ENCODE measurements around the gene SERPINB10.
"Not testable (repeated sequence)": the region's sequence is repeated elsewhere in the genome, so short reads cannot be mapped to it uniquely, and the experiment has no call there.

The SERPINB10 gene

DNA sequence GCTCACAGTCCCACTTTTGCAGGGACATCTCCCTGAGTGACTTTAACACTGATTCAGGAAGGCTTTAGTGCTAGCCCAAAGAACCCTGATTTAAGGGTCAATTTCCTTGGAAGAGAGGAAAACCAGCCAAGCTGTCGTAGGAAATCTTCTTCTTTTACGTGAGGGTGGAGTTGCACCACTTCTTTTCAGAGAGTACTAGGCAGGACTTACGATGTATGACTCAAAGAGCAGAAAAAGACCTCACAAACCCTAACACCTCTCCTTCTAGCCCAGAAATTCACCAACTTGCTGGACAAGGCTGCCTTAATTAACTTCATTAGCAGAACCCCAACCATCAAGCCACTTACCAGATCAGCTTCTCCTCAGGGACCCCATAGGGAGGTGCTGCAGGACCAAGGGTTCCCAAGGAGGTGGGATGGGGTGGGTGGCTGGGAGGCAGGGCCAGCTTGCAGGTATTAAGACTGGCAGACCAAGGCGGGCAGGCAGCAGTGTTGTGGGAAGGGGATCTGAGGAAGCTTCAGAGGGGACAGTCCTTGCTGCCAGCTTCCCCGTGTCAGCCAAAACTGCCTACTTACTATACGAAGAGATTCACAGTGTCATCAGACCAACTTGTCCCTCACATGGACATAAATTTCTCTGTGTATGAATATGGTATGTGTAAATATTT is 13.5 kb upstream of the SERPINB10 start:
- no peak for DNase-seq

DNA sequence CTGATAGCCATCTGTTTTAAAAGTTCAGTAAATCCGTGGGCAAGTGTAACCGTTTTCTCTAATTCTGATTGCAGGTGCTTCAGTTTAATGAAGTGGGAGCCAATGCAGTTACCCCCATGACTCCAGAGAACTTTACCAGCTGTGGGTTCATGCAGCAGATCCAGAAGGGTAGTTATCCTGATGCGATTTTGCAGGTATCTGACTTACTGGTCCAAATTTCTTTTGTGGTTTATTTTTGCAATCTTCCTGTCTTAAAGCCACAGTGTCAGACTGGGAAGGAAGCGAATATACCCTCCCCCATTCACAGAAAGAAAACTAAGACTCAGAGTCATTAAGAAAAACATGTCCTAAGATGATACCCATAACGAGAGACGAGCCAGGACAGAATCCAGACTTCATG is 12.6 kb upstream of the SERPINB10 start:
- DNase-seq = peak; percentile 32

DNA sequence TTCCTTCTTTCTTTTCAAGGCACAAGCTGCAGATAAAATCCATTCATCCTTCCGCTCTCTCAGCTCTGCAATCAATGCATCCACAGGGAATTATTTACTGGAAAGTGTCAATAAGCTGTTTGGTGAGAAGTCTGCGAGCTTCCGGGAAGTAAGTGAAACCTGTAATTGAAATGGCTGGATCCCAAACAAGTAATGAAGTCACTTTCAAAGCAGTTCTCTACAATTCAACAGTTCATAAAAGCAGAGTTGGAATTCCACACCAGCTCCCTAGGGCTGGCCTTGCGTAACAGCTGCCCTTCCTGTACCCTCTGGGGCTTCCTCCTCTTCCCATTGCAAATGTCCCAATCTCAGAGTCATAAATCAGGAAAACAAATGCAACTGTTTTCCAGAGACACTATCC is 10.7 kb upstream of the SERPINB10 start:
- no peak for DNase-seq

DNA sequence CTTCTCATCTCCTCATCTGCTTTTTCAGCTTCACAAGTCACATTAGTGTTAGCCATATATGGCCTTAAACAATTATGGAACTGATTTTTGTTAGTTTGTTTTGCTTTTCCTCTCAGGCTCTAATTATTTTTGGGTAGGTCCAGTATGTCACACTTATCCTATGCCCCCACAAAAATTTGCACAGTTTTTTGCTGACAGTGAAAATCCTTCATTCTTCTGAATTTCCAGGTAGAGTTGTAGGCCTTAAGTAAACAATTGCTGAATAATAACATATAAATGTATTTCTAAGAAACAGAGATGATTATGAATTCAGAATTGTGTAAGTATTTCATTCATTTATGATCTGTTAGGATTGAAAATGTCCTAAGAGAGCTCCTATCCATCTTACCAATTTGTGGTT is 8.6 kb upstream of the SERPINB10 start:
- DNase-seq = no peak

DNA sequence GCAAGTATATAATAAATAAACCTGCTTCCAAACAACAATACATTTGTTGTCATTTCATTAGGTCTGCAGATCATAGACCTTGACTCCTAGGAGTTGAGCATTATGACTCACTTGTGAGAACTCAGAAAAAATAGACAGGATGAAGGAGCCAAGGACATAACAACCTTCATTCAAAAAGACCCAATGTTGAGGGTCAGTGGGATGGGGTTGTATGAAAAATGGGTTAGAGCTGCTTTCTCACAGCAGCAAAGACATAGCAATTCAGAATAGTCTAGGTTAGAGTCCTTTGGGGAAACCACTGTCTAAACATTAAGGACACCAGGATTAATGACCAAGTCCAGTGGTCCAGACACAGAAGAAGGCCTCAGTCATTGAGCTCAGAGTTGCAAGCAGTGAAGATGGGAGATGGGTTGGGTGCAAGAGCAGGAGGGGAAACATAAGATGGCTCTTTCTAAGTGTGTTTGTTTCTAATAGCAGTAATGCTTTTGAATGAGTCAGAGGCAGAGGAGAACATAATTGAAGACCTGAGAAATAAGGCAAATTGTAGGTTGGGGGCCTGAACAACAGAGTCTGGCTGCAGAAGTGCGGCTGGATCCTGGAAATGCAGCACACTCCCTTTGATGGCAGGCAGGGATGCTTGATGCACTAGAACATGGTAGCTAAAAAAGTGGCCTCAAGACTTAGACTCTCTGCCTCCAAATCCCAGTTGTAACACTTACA is 3.7 kb upstream of the SERPINB10 start:
- no peak for DNase-seq

DNA sequence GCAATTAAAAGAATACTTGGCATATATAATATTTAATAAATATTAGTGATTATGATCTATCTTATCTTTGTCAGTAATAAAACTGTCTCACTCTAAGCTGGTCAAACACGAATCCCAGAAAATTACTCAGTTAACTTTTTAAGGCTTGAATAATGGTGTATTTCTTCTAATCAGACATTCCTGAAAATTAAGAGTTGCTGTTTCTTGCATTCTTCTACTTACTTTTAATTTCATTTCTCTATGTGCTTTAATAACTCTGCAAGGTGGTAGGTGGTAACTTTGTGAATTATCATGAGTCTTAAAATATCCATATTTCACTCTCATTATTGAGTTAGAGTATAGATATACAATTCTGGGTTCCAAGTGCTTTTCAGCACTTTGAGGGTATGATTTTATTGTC is 3.1 kb upstream of the SERPINB10 start:
- no peak for DNase-seq

DNA sequence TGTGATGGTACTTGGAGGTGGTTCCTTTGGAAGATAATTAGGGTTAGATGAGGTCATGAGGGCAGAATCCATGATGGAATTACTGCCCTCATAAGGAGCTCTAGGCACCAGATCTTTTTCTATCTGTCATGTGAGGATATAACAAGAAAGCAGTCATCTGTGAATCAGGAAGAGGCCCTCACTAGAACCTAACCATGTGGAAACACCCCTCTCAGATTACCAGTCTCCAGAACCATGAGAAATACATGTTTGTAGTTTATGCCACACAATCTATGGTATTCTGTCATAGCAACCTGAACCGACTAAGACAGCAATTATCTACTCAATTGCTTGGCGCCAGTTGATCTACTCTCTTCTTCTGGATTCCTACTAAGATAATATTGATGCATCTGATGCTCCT is 2.4 kb upstream of the SERPINB10 start:
- DNase-seq = no peak

DNA sequence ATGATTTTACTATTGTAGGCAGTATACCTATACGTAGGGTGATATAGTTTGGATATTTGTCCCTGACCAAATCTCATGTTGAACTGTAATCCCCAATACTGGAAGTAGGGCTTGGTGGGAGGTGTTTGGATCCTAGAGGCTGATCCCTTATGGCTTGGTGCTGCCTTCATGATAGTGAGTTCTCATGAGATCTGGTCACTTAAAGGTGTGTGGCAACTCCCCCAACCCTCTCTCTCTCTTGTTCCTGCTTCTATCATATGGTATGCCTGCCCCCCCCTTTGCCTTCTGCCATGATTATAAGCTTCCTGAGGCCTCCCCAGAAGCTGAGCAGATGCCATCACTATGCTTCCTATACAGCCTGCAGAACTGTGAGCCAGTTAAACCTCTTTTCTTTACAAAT is 1.7 kb upstream of the SERPINB10 start:
- DNase-seq = no peak

DNA sequence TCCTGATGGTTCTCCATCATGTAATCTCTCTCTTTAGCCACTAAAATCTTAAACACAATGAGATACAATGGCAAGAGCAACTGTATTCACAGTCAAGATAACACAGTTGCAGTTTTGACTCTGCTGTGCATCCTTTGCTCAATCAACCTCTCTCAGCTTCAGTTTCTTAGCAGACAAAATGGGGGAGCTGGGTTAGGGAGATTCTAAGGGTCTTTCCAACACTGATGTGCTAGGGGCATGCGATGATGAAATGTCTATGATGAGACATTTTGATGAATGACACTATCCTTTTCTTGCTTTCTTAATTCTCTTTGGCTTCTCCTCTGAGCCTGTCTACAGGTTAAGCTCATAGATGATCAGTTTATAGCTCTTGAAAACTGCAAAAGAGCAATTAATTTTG is 1.1 kb downstream of the SERPINB10 start:
- DNase-seq = no peak

DNA sequence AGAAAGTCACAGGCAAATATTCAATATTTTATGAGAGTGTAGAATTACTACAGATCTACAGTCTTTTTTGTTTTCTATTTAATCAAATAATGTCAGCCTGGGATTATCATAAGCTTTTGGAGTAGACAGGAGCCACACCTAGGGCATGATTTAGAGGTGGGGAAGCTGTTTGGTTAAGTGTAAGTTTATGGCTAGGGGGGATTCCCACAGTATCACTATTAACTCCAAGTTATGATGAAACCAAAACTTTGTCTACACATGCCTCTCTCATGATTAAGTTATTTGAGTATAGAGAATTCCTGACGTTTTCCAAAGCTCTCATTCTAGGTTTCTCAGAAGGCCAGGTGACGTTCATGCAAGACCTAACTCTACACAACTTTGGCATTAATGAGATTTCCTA is 2.1 kb downstream of the SERPINB10 start:
- no peak for DNase-seq

DNA sequence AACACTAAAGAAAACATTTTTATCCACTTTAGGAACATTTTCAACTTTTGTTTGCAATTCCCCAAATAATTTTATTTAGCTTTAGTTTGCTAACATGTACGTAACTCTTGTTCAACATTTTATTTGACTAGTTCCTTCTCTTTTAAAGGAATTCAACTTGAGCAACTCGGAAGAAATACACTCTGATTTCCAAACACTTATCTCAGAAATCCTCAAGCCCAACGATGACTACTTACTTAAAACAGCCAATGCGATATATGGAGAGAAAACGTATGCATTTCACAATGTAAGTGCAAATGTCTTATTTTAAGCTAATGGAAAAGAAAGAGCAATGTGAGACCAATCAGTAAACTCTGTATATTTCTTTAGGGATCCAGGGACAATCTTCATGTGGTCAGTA is 10.1 kb downstream of the SERPINB10 start:
- no peak for DNase-seq

DNA sequence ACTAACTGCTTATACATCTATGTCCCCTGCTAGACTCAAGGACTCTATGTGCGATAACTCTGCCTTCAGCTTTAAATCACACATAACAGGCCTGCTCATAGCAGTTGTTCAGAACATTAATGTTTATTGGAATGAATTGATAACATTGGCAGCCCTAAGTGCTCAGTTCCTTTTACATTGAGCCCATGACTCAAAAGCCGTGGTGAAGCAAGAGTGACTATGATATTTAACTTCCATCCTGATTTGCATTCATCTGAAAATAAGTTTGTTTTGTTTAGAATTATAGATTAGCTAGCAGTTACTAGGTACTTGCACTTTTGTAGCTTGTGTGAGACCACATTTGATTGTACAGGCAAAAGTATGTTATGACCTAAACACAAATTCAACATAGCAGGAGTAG is 14.3 kb downstream of the SERPINB10 start:
- DNase-seq = no peak

DNA sequence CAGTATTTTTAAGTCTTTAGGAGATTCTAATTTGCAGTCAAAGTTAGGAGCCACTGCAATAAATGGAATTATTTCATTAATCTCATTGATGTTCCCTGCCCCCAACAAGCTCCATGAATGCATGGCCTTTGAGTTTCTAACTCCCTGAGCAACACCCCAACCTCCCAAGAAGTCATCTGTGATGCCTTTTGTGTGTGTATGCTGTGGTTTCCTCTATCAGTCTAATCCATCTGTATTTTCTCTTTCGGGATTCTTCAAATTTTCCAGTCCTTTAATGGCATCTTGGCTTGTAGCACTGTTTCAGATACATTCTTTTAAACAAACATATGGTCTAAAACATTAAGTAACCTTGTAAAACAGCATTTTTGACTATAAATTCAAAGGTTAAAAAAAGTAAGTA is 16.8 kb downstream of the SERPINB10 start:
- no peak for DNase-seq

DNA sequence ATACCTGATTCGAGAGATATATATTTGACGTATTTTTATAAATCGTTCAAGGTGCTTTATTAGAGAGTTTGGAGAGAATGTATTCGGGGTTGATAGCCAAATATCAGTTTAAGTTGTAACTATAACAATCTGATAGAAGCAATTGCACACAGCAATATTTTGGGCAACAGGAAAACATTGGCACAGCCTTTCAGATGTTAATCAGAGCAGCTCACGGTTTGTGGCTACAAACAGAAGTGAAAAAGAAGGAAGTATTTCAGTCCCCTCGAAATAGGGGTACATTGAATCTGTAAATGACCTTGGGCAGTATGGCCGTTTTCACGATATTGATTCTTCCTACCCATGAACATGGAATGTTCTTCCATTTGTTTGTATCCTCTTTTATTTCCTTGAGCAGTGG is 20.6 kb downstream of the SERPINB10 start:
- DNase-seq = peak; percentile 74

DNA sequence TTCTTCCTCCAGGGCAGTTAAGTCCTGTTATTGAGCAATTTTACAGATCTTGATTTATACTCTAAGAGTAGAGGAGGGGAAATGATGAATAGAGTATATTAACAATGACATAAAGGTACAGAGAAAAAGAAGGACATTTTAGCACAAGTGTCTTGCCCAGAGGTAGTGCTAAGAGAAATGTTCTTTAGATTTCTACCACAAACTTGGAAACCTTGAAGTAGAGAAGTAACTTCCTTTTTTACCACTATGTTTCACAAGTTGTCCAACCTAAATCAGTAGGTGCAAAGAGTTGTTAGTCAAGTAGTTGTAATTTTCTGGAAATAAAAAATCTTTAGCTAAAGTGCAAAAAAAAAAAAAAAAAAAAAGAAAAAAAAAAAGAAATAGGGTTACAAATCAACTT is 21.6 kb downstream of the SERPINB10 start:
- peak; percentile 18 for DNase-seq

DNA sequence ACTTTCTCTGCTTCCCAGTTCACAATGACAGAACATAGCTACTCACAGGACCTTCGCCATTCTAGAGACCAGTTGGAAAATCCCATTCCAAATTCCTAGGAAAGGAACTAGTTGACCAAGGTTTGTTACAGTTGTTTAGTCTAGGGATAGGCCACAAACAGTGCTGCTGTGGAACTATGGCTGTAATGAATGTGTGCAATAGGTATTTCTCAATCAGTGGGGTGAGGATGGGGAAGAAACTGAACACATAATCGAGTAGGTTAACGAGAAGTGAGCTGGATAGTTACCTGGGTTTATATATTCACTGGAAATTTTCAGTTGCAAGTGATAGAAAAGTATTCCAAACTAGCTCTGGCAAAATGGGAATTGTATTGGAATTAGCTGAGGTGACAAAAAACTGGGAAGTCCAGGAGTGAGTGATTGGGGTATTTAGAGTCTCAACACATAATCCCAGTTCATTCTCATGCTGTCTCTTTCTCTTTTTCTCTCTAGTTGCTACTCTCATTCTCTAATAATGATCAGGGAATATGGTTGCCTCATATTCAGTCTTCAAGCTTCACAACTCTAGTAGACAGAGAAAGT is 23.1 kb downstream of the SERPINB10 start:
- DNase-seq = peak; percentile 35

DNA sequence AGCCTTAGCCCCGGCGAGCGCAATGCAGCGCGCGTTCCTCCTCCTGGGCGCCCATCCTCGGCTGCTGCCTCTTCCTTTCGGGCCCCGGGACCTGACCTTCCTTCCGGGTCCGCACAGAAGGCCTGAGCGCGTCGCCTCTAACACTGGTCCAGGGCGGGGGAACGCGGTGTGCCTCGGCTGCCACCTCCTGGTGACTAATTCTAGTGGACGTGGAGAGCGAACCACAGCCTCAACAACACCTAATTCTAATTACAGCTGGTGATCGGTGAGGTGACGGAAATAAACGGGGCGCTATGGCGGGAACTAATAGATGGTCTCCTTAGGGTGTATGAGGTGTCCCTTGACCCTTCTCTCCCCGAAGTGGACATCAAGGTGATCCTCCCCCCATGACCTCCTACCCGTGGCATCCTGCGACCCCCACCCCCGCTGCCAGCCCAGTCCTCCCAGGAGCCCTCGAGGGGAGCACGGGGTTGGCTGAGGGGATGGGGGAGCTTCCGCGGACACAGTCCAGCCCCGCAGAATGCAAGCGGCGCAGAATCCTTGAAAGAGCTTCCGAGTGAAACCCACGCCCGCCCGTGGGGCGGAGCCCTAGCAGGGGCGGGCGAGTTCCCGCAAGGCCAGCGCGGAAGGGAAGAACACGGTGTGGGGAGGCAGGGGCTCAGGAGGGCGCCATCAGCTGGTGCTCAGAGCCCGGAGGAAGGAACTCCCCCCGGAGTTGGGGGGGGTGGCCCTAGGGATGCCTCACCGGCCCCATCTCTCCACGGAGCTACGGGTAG is 28.6 kb downstream of the SERPINB10 start:
- peak; percentile 94 for DNase-seq

DNA sequence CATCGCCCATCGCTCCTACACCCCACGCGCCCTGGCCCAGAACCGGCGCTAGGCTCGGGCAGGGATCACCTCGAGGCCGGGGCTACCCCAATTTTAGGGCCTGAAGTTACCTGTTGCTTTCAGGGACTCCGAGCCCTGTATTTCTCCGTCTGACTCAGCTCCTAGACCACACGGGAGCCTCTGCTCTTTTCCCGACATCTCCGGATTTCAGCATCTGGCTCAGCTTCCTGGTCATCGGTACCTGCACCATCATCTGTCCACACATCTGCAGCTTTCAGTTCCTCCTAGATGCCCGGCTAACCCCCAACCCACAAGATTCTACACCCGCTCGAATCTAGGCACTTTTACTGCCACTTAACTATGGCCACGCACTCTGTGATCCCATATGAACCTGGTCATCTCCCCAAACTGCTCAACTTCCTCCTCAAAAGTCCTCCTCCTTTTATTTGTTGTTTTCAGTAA is 29.2 kb downstream of the SERPINB10 start:
- DNase-seq = no peak

DNA sequence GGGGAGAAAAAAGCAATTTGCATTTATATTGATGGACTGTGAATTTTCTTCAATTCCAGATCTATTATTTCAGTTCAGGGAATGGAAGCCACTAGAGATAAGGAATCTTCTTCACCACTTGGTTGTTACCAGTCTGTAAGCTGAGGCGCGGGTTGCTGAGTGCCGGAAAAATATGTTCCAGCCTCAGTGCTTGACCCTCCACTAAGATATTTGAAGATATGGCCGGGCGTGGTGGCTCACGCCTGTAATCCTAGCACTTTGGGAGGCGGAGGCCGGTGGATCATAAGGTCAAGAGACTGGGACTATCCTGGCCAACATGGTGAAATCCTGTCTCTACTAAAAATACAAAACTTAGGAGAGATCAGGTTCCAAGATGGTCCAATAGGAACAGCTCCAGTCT is 32.2 kb downstream of the SERPINB10 start:
- no peak for DNase-seq

DNA sequence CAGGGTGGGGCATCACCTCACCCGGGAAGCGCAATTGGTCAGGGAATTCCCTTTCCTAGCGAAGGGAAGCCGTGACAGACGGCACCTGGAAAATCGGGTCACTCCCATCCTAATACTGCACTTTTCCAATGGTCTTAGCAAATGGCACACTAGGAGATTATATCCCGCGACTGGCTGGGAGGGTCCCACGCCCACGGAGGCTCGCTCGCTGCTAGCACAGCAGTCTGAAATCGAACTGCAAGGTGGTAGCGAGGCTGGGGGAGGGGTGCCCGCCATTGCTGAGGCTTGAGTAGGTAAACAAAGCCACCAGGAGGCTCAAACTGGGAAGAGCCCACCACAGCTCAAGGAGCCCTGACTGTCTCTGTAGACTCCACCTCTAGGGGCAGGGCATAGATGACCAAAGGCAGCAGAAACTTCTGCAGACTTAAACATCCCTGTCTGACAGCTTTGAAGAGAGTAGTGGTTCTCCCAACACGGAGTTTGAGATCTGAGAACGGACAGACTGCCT is 32.8 kb downstream of the SERPINB10 start:
- not testable (repeated sequence) for DNase-seq

DNA sequence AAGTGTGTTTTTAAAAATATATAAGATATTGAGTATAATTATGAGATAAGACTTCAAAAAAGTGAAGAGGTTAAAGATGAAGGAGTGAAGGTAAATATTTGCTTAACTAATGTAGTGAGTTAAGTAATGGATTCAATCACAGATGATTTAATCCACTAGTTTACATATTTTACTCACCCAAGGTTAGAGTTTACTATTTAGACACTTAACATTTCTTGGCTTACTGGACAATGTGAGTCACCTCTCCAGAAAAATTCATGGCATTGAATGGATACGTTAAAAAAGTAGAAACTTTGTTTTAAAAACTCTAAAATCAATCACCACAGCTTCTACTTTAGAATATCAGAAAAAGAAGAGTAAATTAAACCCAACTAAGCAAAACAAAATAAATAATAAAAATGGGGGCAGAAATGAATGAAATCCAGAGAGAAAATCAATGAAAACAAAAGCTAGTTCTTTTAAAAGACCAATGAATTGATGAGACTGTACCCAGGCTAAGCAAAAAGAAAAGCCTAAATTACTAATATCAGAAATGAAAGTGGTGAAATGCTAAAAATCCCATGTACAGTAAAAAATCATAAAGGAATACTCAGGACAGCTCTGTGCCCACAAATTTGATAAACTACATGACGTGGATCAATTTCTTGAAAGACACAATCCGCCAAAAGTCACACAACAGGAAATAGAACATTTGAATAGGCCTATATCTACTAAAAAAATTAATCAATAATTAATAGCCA is 39.5 kb downstream of the SERPINB10 start:
- DNase-seq = no peak

DNA sequence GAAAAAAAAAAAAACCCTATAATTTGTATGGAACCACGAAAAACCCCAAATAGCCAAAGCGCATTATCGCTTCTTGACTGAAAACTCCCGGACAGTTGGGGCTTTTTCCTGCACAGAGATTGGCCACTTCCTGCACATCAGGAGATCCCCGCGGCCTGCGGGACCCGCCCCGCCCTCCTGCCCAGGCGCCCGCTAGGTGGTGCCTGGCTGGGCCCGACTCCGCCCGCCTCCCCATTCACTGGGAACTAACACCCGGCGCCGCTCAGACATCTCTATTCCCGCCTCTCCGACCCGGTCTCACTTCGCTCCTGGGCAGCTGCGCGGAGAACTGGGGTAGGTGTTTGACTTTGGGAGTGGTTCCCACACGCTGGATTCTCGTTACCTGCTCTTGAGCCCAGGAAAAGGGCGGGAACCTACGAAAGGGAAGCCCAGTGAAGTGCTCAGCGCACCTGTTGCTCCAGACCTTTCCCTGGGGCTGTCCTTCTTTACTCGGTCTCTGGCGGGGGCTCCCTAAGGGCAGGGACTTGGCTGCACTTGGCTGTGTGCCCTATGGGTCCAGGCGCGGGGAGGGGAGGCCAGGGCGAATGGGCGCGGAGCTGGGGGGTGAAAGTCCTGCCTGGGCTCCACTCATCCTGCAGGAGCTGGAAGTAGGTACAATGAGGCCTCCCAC is 41.4 kb downstream of the SERPINB10 start, which contains the start of gene HMSD:
Gene HMSD, plus strand, starts transcription at position 234 of the 670 bp plus-strand sequence. CDS start 4,155 bp downstream, outside the sequence.
- peak; percentile 42 for DNase-seq
